Stimulated activated CD8-positive, alpha-beta memory T cell treated with anti-CD3 and anti-CD28 coated beads, Interleukin-2, amount 100 ng/mL, for 1 hour (primary cell): ENCODE results near the gene PRIM2.
"Not testable (repeated sequence)": the region's sequence is repeated elsewhere in the genome, so short reads cannot be mapped to it uniquely, and the experiment has no call there.

Experiments
- DNase-seq, 2 donors: peaks; one replicate each; pipeline ENCODE4 v3.0.0-alpha.2; 2020; ENCODE audit warnings: low read depth in 2 of 2

Gene PRIM2

DNA sequence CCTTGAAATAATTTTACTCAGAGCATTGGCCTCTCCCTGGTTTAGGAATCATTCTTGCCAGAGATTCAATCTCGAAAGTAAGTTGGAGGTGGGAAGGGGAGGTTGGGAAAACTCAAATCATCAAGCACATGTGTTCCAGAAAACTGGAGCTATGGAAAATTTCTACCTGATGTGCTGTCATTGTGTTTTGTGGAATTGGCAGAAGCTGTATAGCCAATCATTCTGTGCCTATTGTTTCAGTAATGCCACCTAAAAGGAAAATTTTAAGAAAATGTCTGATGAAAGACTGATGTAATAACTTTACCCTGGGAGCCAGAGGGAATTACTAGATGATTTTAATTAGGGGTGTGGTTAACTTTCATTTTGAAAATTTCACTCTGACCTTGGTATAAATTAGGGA is 187.8 kb downstream of the PRIM2 start:
- DNase-seq = not testable (repeated sequence)

DNA sequence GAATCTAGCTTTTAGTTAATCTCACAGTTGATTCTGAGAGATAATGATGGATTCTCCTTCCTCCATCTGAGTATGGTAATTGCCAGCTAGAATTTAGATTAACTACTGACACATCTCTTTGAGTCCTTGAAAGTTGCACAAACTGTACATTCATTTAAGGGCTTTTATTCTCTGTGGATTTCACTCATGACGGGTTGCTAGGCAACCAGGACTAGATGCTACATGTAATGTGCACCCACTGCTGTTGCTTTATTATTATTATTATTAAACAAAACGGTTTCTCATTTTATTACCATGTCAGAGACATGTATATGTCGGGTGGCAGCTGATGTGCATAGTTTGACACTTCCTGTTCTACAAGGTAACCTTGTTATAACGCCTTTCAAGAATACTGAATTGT is 193.0 kb downstream of the PRIM2 start:
- DNase-seq = not testable (repeated sequence)

DNA sequence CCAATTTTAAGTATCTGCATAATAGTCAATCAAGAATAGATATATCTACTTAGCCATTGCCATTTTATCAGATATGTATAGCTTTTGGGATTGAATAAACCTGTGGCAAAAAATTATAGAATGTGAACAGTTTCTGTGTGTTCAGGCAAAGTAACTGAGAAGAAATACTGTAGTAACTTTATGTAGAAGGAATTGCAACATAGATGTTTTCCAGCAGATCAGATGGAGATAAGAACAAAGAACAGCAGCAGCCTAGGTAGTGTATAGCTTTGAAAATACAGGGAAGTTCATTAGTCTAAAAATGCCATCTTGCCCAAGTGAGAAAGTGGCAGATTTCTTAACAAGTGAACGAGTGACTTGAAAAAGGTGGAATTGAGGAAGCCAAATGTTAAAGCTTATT is 197.7 kb downstream of the PRIM2 start:
- DNase-seq = not testable (repeated sequence)

DNA sequence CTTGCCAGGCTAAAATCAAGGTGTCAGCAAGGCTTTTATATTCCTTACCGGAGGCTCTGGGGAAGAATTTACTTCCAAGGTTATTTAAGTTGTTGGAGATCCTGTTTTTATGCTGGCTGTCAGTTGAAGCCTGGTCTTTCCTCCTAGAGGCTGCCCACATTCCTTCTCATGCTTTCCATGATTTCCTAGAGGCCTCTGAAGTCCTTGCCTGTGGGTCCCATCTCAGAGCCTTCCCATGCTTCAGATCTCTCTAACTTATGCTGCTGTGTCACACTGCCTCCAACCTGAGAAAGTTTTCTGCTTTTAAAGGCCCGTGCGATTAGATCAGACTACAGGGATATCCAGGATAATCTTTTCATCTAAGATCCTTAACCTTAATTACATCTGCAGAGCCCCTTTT is 198.4 kb downstream of the PRIM2 start:
- DNase-seq = not testable (repeated sequence)

DNA sequence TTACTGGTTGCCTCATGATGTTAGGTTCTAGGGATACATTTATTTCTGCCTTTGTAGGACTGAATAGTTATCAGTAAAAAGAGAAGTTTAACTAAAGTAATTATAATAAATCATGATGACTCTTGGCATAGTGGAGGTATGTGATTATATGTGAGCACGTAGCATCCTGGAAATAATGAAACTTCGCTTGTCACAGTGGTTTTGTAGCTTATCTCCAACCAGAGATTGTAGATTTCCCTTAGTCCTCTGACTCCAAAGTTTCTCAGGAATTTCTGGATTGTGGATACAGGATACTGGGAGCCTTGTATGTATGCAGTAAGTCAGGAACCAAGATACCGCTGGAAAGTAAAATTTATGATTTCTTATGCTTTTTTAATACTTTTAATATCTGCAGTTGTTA is 199.3 kb downstream of the PRIM2 start:
- not testable (repeated sequence) for DNase-seq

DNA sequence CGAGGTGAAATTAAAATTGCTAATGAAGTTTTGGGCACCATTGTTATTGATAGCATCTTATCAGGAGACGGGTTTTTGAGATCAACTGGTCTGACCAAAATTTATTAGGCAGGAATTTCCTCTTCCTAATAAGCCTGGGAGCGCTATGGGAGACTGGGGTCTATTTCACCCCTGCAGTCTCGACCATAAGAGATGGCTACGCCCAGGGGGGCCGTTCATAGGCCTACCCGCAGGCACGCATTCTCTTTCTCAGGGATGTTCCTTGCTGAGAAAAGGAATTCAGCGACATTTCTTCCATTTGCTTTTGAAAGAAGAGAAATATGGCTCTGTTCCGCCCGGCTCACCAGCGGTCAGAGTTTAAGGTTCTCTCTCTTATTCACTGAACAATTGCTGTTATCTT is 201.8 kb downstream of the PRIM2 start:
- not testable (repeated sequence) for DNase-seq

DNA sequence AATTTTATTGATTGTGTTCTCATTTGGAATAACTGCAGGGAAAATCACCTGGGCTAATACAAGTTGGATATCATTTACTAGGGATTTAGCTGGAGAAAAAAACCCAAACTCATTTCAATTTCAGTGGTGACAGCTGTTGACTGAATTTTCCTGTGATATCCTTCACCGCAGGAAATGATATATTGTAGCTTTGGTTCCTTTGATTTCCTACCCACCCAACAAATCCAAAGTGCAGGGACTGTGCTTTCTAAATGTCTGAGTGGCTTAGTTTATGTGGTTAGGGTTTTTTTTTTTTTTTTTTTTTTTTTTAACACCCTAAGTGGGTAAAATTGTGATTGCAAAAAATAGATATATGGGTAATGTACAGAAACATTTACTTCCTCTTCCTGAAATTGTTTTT is 203.7 kb downstream of the PRIM2 start:
- not testable (repeated sequence) for DNase-seq

DNA sequence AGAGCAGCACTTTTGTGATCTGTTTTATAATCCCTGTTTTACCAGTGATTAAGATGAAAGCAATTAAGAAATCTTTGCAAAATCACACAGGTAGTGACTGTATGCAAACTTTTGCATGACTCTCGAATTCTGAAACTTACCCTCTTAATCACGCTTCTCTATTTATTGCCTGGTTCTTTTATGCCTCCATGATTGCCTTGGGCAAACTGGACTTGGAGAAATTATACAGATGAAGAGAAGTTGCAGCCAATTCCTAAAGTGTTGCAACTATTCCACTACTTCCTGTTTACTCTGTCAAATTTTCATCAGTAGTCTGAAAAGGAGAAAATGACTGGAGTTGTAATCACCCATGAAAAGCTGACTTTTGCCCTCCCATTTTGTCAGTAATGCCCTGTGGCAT is 205.8 kb downstream of the PRIM2 start:
- DNase-seq = not testable (repeated sequence)

DNA sequence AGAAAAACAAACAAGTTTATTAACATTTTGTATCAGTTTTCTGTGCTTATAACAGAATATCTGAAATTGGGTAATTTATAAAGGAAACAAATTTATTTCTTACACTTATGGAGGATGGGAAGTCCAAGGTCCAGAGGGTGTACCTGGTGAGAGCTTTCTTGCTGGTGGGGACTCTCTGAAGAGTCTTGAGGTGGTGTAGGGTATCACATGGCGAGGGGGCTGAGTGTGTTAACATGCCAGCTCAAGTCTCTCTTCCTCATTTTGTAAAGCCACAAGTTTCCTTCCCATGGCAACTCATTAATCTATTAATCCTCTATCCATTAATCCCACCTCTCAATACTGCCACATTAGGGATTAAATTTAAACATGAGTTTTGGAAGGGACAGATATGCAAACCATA is 212.3 kb downstream of the PRIM2 start:
- not testable (repeated sequence) for DNase-seq

DNA sequence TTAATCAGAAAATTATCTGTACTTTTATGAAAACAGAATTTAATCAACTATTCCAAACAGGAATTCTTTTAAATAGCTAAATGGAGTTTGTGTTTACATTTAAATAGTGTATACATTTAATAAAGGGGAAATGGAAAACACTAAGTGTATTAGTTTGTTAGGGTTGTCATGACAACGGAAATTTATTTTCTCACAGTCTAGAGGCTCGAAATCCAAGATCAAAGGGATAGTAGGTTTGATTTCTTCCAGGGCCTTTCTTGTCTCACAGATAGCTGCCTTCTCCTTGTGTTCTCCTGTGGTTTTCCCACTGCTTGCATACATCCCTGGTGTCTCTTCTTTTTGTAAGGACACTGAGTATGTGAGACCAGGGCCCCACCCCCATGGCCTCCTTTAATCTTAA is 215.2 kb downstream of the PRIM2 start:
- not testable (repeated sequence) for DNase-seq

DNA sequence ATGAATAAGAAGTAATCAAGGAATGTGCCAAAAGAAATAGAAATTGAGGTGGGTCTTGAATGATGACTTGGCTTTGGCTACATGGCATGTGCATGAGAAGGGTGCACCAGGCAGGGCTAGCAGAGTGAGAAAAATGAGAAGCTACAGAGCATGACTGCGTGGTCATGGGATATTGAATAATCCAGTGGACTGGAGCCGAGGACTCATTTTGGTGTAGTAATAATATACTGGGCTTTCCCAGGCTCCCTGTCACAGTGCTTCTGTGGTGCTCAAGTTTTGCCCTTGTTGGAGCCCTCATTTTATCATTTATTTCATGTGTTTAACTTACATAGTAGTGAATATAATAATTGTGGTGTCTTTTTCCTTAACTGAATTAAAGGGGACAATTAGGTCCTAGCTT is 217.7 kb downstream of the PRIM2 start:
- not testable (repeated sequence) for DNase-seq

DNA sequence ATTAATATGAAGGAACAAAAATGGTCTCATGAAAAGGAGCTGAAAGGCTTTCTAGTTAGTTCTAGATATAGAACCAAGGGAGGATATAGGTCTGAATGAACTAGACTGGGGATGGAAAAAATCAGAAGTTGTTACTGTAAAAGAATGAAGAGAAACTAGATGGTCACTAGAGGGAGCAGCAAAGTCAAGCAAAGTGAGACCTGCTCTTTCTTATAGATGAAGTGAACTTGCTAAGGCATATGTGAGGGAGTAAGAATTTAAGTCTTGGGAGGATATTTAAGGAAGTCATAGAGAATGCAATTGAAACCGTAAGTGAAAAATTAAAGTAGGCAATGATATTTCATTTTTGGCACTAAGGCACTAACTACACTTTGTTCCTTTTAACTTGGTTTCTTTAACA is 218.6 kb downstream of the PRIM2 start:
- not testable (repeated sequence) for DNase-seq

DNA sequence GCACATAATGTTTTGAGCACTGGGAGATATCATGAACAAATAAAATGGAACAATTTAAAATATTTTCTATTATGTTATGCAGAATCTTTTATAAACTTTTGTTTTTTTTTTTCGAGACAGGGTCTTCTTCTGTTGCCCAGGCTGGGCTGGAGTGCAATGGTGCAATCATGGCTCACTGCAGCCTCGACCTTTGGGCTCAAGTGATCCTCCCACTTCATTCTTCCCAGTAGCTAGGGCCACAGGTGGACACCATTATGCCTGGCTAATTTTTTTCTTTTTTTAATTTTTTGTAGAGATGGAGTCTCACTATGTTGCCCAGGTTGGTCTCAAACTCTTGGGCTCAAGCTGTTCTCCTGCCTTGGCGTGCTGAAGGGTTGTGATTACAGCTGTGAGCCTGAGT is 220.5 kb downstream of the PRIM2 start:
- not testable (repeated sequence) for DNase-seq

DNA sequence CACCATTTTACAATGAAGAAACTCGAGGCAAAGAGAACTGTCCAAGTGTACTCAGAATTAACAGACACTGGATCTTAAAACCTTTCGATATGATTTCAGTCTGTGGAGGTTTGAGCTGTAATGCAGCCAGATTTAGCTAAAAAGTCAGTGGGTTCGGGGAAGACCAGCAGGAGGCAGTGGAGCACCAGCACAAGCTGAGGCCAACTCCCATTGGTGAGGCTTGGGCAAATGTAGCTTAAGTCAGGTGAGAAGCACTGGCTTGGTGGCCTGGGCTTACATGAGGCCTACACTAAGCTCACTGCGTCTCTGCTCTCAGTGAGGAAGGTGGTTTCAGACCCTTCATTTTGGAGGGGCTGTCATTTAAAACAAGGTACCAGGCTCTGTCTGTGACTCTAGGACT is 234.5 kb downstream of the PRIM2 start:
- not testable (repeated sequence) for DNase-seq

DNA sequence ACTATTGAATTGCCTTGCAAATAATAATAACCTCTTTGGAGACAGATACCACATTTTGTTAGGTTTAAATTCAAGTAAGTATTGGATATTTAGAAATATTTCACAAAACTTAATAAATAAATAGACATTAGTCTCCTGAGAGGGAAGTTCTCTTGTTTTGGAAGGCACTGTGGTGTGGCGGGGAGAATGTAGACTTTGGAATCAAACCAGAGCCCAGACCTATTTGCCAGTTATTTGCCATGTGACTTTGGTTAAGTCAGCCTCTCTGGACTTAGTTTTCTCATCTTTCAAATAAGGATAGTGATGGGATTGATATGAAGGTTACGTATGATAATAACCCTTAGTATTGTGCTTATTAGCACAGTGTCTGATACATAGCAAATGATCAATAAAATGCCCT is 240.4 kb downstream of the PRIM2 start:
- not testable (repeated sequence) for DNase-seq

DNA sequence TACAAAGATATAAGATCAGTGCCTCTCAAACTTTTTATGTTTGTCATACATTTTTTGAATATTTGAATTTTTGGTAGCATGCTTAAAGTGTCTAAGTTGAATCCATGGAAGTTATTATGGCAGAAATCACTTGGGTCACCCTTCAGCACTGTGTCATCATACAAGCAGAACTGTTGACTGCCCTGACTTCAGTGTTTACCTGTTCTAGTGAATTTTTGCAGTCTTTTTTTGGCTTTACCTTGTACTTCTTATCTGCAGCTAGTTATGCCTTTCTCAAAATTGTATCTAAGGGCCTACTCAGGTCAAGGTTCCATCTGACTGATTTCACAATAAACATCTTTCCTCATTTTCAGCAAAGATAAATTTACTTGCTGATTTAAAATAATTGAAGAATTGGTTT is 241.7 kb downstream of the PRIM2 start:
- not testable (repeated sequence) for DNase-seq

DNA sequence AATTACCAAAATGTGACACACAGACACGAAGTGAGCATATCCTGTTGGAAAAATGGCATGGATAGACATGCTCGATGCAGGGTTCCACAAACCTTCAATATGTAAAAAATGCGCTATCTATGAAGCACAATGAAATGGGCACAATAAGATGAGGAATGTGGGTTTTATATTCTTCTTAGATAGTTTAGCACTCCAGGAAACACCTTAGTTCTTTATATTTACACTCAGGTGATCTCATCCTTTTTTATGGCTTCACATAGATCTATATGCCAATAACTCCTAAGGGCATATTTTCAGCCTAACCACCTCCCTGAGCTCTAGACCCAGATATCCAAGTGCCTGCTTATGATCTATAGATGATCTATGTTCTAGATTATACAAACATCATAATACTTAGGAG is 244.8 kb downstream of the PRIM2 start:
- DNase-seq = not testable (repeated sequence)

DNA sequence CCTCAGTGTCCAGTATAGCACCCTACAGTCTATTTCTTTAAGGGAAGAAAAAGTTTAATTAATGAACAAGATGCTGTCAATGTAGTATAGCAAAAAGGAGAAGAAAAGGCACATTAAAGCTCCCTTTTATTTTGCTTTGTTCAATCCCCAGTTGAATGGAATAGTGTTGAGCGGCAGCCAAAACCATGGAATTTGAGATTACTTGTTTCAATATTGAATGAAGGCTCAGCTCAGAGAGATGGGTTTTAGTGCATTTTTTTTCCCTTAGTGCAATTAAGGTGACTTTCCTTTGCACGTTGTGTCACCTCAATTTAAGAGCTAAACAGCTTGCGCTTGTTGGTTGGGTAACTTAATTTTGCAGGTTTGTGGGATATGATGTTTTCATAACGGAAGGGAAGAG is 254.7 kb downstream of the PRIM2 start:
- not testable (repeated sequence) for DNase-seq

DNA sequence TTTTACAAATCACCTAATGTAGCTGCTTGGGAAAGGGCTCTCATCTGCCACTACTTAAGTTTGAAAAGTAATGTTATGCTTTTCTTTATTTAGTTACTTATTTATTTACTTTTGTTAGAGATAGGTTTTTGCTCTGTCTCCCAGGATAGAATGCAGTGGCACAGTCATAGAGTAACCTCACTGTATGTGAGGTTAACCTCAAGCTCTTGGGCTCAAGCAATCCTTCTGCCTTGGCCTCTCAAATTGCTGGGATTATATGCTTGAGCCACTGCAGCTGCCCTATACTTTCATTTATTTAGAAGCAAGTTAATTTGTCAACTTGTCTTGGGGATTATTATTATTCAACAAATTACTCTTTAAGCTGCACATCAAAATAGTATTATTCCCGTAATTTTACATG is 255.4 kb downstream of the PRIM2 start:
- DNase-seq = not testable (repeated sequence)

DNA sequence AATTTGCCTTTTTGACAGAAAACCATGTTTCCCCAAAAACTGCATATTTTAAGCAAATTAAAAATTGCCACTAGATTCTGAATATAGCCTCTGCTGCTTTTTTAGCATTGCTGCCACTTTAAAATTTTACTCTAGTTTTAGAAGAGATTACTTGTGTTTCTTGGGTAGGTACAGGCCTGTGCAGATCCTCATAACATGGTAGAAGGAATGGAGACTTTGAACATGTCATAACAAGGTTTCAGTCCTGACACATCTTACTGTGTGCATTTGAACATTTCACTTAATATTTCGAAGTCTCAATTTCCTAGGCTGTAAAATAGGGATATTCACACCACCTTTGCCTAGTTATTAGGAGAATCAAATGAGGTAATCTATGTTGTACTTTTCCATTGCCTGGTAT is 259.6 kb downstream of the PRIM2 start:
- not testable (repeated sequence) for DNase-seq

DNA sequence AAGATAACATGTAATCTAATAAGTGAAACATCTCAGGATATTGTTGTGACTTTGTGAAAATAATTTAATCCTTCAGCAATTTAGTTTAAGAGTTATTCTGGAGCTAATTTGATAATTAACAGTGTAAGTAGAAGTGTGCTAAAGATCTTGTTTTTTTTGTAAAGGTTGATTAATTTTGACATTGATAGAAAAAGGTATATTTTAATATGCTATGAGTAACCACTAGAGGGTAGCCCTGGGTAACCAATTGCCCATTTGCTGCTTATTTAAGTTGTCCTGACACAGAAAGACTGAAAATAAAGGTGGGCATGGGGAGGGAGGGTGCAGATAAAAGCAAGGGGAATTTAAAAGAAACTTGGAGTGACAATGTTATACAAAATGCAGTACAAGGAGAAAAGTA is 262.1 kb downstream of the PRIM2 start:
- not testable (repeated sequence) for DNase-seq

DNA sequence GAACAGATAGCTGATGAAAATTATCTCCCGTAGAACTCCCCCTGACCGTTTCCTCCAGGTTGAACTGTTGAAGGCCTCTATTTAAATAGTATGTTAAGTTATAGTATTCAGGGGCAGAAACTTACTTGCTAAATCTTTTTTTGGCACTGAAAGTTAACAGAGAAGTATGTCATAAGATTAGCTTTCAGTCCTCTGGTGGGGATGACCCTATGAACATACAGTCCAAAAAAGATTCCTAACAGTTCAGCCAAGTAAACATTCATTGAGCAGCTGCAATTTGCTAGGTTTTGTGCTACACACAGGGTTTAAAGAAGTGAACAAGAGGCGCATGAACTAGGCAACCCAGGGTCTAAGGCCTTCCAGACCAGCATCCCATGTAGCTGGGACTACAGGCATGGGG is 264.2 kb downstream of the PRIM2 start:
- not testable (repeated sequence) for DNase-seq

DNA sequence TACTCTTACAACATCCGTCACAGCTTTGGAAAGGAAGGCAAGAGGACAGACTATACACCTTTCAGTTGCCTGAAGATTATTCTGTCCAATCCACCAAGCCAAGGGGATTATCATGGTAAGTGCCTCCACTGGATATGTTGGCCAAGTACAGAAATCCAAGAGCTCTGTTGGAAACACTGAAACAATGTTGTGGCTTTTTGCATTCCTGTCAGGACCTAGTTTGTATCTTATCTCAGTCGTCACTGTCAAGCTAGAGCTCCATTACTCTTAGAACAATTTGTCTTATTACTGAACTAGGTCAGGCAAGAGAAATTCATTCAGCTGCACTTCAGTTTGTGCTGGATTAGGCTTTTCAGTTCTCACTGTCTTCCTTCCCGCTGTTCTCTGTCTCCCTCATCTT is 283.7 kb downstream of the PRIM2 start:
- DNase-seq = not testable (repeated sequence)

DNA sequence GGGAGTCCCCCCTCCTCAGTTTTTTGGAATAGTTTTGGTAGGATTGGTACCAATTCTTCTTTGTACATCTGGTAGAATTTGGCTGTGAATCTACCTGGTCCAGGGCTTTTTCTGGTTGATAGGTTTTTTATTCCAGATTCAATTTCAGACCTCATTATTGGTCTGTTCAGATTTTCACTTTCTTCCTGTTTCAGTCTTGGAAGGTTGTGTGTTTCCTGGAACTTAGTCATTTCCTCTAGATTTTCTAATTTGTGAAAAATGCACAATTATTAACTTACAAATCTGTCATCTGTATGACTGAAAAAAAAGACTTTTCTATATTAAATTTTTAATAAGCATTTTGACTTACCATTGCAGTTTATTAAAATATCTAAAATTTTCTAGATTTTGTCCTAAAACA is 287.9 kb downstream of the PRIM2 start:
- not testable (repeated sequence) for DNase-seq

DNA sequence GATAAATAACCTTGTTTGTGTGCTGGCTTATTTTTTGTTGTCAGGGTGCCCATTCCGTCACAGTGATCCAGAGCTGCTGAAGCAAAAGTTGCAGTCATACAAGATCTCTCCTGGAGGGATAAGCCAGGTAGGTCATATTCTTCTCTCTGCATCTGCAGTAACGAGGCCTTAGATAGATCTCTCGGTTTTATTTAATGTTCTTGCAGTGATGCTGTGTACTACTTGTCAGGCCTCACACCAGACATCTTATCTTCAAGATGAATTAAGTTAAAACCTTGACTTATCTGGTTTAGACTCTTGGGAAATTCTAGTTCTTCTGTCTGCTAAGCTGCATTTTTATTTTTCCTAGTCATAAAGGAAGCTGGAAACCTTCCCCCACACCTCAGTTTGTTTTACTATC is 288.9 kb downstream of the PRIM2 start:
- DNase-seq = not testable (repeated sequence)
